Neural progenitor cell (in vitro differentiated cells): ENCODE data around the gene ATF3. TPM values are rescaled to one million over a fixed set of nuclear protein-coding genes. Genes with fewer than 3 reads are reported as not detected.
A peak's percentile ranks its signal among the peaks of the same experiment; 100 is the strongest.

Experiments used
- DNase-seq: peaks from one replicate; pipeline ENCODE4 v3.0.0-alpha.2; 2016; ENCODE audit warnings: low spot score
- H2AFZ ChIP-seq: fragments of 200-600 bp; sonication (generic); replicated peaks from 2 replicates; pipeline ENCODE4 v1.6.1; 2016; ENCODE audit warnings: antibody characterized with exemption
- H3F3A ChIP-seq: fragments of 200-600 bp; sonication (generic); 2 replicates; pipeline ENCODE4 v1.6.1; 2016; ENCODE audit warnings: antibody characterized with exemption, low read depth
- H3K27ac ChIP-seq: fragments of 200-600 bp; sonication (generic); 2 replicates; pipeline ENCODE4 v1.5.1; 2016; ENCODE audit warnings: mild to moderate bottlenecking
- H3K27me3 ChIP-seq: fragments of 200-600 bp; sonication (generic); 2 replicates; pipeline ENCODE4 v1.6.1; 2016; ENCODE audit warnings: mild to moderate bottlenecking, moderate library complexity
- H3K36me3 ChIP-seq: fragments of 200-600 bp; sonication (generic); 2 replicates; pipeline ENCODE4 v1.5.1; 2016
- H3K4me1 ChIP-seq: fragments of 200-600 bp; sonication (generic); 2 replicates; pipeline ENCODE4 v1.6.1; 2016; ENCODE audit warnings: mixed run types
- H3K4me2 ChIP-seq: fragments of 200-600 bp; sonication (generic); 2 replicates; pipeline ENCODE4 v1.6.1; 2016
- H3K4me3 ChIP-seq: fragments of 200-600 bp; sonication (generic); 2 replicates; pipeline ENCODE4 v1.5.1; 2016
- H3K79me2 ChIP-seq: fragments of 200-600 bp; sonication (generic); 2 replicates; pipeline ENCODE4 v1.6.1; 2016; ENCODE audit warnings: low read depth
- H3K9ac ChIP-seq: fragments of 200-600 bp; sonication (generic); 2 replicates; pipeline ENCODE4 v1.6.1; 2016
- H3K9me3 ChIP-seq: fragments of 200-600 bp; sonication (generic); 2 replicates; pipeline ENCODE4 v1.5.1; 2016; ENCODE audit warnings: low read depth
- H4K20me1 ChIP-seq: fragments of 200-600 bp; sonication (generic); 2 replicates; pipeline ENCODE4 v1.6.1; 2016; ENCODE audit warnings: low read depth
- H3K27ac Mint-ChIP-seq: 3 replicates; pipeline ENCODE4 v1.8.0; 2021; ENCODE audit warnings: mixed read lengths
- H3K27me3 Mint-ChIP-seq: 2 replicates; pipeline ENCODE4 v1.8.0; 2022; ENCODE audit warnings: low read depth, mild to moderate bottlenecking, inconsistent platforms, moderate library complexity, mixed read lengths; ENCODE audit not compliant: insufficient read depth
- H3K36me3 Mint-ChIP-seq: 3 replicates; pipeline ENCODE4 v1.8.0; 2021; ENCODE audit warnings: mixed read lengths
- H3K4me1 Mint-ChIP-seq: 3 replicates; pipeline ENCODE4 v1.8.0; 2021; ENCODE audit warnings: mixed read lengths
- H3K4me3 Mint-ChIP-seq: 3 replicates; pipeline ENCODE4 v1.8.0; 2021; ENCODE audit warnings: mild to moderate bottlenecking, moderate library complexity, mixed read lengths
- H3K9me3 Mint-ChIP-seq: 3 replicates; pipeline ENCODE4 v1.8.0; 2020; ENCODE audit warnings: mixed read lengths
- EZH2 ChIP-seq: fragments of 200-600 bp; sonication (generic); IDR thresholded peaks from 2 replicates; pipeline ENCODE4 v1.6.1; 2017; ENCODE audit warnings: antibody characterized with exemption, mild to moderate bottlenecking, moderate library complexity
- EZH2phosphoT487 ChIP-seq: fragments of 200-600 bp; sonication (generic); IDR thresholded peaks from 2 replicates; pipeline ENCODE4 v1.6.1; 2017; ENCODE audit warnings: antibody characterized with exemption
- total RNA-seq: library from RNA; depleted of rRNA; stranded (reverse); fragments of >200 nt; gene quantifications from 2 replicates; pipeline ENCODE4 v1.2.3, GENCODE V29; 2015; ENCODE audit warnings: low replicate concordance
- TF ChIP-seq, protein P1 (sequence below): fragments of 200-600 bp; sonication (generic); IDR thresholded peaks from 2 replicates; pipeline ENCODE4 v1.5.1; 2017; ENCODE audit warnings: antibody characterized with exemption, mild to moderate bottlenecking

ATF3 gene
- total RNA-seq, 1 donor from 2014 or later, result 7.8 TPM

DNA sequence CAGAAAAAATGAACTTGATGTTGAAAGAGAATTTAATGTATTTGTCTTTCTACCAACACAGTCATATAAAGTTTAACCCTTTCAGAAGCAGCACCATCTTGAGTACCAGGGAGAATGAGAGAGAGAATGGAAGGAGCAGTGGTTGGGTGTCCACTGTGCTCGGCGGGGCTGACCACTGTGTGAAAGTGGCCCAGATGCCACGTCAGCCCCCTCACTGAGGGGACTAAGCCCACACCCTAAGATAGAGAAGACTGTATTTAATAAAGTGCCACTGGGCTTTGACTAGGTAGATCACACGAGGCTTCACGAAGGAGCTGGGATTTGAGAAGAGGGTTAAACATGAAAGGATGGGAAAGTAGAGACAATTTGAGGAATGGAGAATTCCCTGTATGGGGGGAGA lies 59.9 kb downstream of the ATF3 start:
- Histone ChIP-seq H2AFZ (no peak overlapping the region), H3K27ac (no peak overlapping the region), H3K4me1 (peaks cover 2% of the 10 kb centered on the region), H3K27me3 (peaks cover 25% of the 10 kb centered on the region), H3K9ac (no peak overlapping the region), H3K9me3 (no peaks in the 10 kb centered on the region), H3K79me2 (no peaks in the 10 kb centered on the region), H4K20me1 (no peaks in the 10 kb centered on the region), H3K4me2 (no peak overlapping the region), H3K4me3 (no peak overlapping the region), H3F3A (no peaks in the 10 kb centered on the region), H3K36me3 (no peaks in the 10 kb centered on the region)
- Mint-ChIP-seq H3K4me3 (no peak overlapping the region), H3K4me1 (peaks cover 44% of the 10 kb centered on the region), H3K9me3 (no peaks in the 10 kb centered on the region), H3K36me3 (no peaks in the 10 kb centered on the region), H3K27me3 (peaks cover 6% of the 10 kb centered on the region), H3K27ac (peak overlapping the region; percentile 5)
- TF ChIP-seq EZH2 (no peak), EZH2phosphoT487 (no peak)
- TF ChIP-seq, protein P1, sequence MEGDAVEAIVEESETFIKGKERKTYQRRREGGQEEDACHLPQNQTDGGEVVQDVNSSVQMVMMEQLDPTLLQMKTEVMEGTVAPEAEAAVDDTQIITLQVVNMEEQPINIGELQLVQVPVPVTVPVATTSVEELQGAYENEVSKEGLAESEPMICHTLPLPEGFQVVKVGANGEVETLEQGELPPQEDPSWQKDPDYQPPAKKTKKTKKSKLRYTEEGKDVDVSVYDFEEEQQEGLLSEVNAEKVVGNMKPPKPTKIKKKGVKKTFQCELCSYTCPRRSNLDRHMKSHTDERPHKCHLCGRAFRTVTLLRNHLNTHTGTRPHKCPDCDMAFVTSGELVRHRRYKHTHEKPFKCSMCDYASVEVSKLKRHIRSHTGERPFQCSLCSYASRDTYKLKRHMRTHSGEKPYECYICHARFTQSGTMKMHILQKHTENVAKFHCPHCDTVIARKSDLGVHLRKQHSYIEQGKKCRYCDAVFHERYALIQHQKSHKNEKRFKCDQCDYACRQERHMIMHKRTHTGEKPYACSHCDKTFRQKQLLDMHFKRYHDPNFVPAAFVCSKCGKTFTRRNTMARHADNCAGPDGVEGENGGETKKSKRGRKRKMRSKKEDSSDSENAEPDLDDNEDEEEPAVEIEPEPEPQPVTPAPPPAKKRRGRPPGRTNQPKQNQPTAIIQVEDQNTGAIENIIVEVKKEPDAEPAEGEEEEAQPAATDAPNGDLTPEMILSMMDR, result no peak
- no peak for DNase-seq

DNA sequence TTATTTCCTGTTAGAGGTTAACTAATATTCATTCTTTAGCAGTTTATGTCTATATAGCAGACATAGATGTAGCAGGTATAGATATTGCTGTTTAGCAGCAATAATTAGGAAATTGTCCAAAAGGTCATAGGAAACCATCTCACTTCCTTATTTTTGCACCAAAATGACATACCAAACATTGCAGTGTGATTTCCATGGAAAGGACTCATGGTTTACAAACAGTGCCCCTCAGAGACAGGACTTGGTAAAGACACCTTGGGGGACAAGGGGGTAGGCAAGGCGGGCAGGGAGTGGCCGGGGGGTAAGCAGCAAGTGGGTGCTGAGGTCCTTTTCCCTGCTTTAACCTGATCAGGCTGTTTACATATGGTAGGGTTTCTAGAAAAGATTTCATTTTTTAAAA lies 60.5 kb downstream of the ATF3 start:
- Histone ChIP-seq H3K79me2 (no peaks in the 10 kb centered on the region), H3K9ac (no peak overlapping the region), H3K9me3 (no peaks in the 10 kb centered on the region), H2AFZ (no peak overlapping the region), H3K27me3 (peaks cover 25% of the 10 kb centered on the region), H3K36me3 (no peaks in the 10 kb centered on the region), H3K4me2 (no peak overlapping the region), H3K4me1 (peaks cover 2% of the 10 kb centered on the region), H3K27ac (no peak overlapping the region), H3K4me3 (no peak overlapping the region), H3F3A (no peaks in the 10 kb centered on the region), H4K20me1 (no peaks in the 10 kb centered on the region)
- Mint-ChIP-seq H3K36me3 (no peaks in the 10 kb centered on the region), H3K4me3 (no peak overlapping the region), H3K27ac (no peak overlapping the region), H3K9me3 (no peaks in the 10 kb centered on the region), H3K27me3 (peaks cover 6% of the 10 kb centered on the region), H3K4me1 (peaks cover 44% of the 10 kb centered on the region)
- TF ChIP-seq EZH2phosphoT487 (no peak), EZH2 (no peak)
- TF ChIP-seq, protein P1, result peak; percentile 60
- peak; percentile 56 for DNase-seq

DNA sequence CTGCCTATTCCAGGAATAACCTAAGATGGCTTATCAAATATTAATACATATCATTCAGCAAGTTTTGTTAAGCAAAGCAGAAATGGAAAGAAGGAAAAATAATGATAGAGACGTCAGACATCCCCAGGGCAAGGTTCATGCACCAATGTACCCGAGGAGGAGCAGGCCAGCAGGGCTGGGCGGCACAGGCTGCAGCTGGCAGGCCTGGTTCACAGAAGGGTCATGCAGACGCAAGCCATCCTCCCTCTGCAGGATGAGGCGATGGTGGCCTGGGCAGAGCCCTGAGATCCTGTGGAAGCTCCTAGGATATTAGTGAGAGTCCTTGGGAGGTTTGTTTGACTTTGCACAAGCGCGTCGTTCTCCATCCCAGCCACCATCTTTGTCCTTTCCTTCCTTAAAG lies 61.0 kb downstream of the ATF3 start:
- H3K9me3 ChIP-seq, result no peaks in the 10 kb centered on the region
- no peak overlapping the region for H3K4me2 ChIP-seq
- no peaks in the 10 kb centered on the region for H4K20me1 ChIP-seq
- H3K27me3 ChIP-seq, result peaks cover 21% of the 10 kb centered on the region
- H3K4me1 Mint-ChIP-seq, result peaks cover 44% of the 10 kb centered on the region
- no peak overlapping the region for H3K4me3 Mint-ChIP-seq
- H3F3A ChIP-seq, result no peaks in the 10 kb centered on the region
- H3K27me3 Mint-ChIP-seq, result peaks cover 6% of the 10 kb centered on the region
- H3K36me3 ChIP-seq, result no peaks in the 10 kb centered on the region
- H3K9ac ChIP-seq, result no peak overlapping the region
- peaks cover 2% of the 10 kb centered on the region for H3K4me1 ChIP-seq
- H3K36me3 Mint-ChIP-seq, result no peaks in the 10 kb centered on the region
- no peaks in the 10 kb centered on the region for H3K79me2 ChIP-seq
- H2AFZ ChIP-seq, result no peak overlapping the region
- no peaks in the 10 kb centered on the region for H3K9me3 Mint-ChIP-seq
- TF ChIP-seq, protein P1, result no peak
- TF ChIP-seq EZH2phosphoT487, result no peak
- TF ChIP-seq EZH2, result no peak
- no peak overlapping the region for H3K27ac ChIP-seq
- no peak for DNase-seq
- H3K4me3 ChIP-seq, result no peak overlapping the region
- H3K27ac Mint-ChIP-seq, result no peak overlapping the region
